Stimulated activated CD4-positive, alpha-beta T cell treated with anti-CD3 and anti-CD28 coated beads, Interleukin-1b, Interleukin-23, amount 100 ng/mL, for 48 hours (primary cell): Measurements from ENCODE around the gene TBC1D21.

Source experiments
- DNase-seq: peaks from one replicate; pipeline ENCODE4 v3.0.0-alpha.2; 2020

TBC1D21 gene

DNA sequence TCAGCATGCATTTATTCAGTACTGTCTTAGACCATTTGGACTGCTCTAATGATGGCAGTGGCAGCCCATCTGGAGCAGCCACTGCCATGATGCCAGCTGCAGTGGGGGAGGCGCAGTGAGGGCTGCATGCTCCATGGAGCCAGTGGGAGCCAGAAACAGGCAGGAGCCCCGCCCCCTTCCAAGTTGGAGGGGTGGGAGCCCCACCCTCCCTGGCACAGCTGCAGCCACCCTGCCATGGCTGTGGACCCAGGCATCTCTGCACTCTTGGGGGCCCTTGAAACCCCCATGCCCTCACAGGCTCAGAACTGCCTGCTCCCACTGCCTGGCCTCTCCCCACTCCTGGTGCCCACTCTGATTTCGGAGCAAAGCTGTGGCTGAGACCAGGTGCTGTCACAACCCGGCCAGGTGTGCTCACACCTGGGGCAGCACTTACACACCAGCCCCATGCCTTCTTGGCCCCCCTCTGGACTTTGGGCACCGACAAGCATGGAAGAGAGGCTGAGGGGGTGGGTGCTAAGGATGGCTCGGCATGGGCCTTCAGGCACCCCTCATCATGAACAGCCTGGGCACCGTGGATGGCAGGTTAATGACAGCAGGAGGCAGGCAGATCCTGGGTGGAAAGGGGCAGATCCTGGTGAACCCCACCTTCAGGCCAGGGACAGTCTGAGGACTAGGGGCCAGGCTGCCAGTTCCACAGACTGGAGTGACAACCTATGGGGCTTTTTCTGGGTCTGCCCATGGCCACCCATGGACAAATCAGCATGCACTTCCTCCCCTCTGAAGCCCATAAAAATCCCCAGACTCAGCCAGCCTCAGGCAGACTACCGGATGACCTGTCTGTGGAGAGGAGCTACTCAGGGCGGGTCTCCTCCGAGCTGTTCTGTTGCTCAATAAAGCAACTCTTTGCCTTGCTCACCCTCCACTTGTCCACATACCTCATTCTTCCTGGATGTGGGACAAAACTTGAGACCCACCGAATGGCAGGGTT, 18.3 kb downstream of the TBC1D21 start:
- DNase-seq: no peak

DNA sequence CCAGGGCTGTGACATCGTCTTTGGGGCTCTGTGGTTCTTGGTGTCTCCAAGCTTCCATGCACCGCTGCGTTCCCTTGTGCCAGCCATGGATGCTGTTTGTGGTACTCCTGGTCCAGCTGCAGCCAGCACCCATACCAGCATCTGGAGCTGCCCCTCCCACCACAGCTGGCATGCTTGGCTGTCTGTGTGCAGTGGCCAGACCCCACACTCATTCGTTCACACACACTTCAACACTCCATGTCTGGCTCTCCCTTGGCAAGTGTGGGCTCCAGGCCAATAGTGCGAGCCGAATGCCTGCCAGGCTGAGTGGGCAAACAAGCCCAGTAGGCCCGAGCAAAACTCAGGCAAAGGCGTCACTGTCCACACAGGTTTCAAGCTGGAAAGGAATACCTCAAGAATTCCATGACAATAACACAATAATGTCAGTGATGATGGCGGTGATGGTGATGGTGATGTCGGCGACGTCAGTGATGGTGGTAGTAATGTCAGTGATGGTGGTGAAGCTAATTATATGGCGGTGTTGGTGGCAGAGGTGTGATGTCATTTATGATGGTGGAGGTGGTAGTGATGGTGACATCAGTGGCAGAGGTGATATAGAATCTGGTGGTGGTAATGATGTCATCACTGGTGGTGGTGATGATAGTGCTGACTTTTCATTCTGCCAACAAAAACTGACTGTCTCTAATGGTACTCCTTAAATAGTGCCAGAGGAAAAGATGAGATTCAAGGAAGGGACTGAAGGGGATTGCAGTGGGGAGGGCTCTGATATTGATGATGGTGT, 19.3 kb downstream of the TBC1D21 start:
- no peak for DNase-seq

DNA sequence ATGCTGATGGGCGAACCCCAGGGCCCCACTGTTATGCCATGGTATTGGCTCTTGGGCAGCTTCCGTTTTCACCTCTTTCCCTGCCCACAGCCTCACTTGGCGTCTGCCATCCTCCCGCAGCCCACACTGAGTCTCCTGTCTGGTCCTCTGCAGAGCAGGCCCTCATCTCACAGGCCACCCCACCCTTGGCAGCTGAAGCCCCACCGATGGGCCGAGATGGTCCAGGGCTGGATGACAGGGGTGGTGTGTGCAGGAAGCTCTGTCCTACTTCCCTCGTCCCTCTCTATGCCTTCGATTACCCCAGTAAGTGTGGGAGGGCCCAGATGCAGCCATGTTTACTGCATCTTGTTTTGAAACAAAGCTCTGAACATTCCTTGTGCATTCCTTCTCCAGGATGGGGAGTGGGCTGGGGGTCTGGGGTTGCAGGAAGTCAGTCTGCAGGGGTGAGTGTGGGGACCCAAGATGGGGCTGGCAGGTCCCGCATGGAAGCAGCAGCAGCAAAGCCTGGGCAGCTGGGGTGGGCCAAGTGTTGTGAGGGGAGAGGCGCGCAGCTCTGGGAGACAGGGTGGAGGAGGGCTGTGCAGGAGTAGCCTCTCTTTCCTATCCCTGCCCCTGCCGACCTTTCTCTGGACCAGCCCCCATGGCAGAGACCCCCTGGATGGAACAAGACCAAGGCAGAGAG, 20.9 kb downstream of the TBC1D21 start:
- no peak for DNase-seq

DNA sequence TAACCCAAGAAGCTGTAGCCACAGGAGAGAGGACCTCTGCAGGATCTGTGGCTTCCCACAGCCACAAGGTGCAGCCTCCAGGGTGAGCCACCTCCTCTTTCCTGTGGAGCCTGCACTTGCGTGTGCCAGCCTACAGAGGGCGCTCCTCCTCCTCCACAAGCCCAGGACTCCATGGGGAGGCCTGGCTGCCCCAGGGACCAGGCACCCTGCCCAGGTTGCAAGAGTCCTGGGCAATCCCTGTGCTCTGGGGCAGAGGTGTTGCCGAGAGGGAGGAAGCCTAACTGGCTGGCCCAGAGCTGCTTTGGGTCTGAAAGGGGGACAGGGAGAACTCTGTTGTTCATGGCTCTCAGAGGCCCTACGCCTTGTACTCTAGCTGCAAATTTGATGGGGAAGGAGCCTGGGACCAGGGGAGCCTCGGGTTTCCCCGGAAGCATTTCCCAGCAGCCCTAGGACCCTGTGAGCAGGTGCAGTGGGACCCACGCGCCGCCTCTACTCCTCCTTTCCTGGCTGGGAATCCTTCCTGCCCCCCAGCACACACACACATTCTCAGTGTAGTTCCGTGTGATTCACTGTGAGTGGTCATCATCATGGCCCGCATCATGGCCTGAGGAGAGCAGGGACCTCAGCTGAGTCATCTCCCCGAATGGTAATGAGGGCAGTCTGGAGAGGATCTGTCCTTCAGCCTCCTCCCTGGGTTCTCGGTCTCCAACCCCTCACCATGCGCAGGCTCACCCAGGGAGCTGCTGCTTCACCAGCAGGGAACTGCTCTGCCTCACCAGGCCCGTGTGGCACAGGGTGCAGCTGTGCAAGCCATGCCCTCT, 24.3 kb downstream of the TBC1D21 start:
- peak; percentile 70 for DNase-seq

DNA sequence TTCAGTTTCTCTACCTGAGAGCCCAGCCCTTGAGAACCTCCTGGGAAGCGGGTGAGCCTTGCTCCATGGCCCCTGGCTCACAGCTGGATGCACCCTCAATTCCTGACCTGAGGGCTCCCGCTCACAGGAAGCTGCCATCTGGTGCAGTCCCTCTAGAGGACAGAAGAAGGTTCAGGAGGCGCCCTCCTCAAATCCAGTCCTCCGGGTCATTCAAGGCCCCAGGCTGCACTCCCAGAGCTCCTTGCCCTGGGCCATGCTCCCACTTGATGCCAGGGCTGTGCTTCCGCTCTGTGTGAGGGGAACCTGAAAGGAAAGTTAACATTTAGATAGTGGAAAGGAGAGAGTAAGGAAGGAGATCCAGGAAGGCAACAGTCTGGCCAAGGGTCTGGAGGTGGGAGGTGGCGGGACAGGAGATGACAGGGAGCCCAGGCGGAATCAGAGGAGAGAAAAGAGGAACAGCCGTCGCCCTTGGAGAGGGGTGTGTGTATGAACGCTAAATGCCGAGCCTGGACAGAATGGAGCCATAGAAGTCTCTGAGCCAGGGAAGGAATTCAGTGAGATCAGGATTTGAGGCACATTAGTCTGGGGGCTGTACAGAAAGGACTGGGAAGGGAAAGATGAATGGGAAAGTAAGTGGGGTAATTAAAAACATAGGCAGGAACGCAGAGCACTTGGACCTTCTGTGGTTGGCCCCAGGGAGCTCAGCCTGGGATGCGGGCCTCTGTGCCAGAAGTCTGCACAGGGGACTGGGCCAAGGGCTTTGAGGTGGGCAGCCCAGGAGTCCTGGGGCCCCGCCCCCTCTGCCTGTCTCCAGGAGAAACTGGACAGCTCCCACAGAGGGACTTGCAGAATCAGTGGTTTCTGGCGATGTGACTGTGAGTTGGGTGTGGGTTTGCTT, 26.1 kb downstream of the TBC1D21 start:
- no peak for DNase-seq

DNA sequence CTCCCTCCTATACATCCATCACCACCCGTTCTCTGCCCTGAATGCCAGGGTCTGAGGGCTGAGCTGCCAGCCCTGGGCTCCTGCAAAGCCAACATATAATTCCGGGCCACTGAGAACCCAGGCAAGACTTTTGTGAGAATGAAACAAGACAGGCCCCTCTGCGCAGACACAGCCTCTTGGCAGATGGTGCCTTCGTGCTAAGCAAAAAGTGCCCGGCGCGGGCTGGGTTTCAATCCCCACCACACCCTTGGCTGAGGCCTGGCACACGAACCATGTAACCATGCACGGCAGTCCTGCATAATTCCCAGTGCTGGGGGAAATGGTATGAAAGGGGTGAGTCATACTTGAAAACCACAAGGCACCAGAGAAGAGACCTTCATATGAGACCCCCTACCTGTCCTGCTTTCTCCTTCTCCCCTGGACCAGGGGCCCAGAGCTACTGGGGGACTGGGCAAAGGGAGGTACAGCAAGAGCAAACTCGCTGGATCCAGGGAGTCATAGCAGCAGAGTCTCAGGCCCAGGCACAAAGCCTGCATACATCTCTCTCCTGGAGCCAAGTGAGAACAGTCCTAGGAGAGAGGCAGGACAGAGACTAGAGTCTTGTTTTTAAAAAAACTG, 26.8 kb downstream of the TBC1D21 start:
- no peak for DNase-seq

DNA sequence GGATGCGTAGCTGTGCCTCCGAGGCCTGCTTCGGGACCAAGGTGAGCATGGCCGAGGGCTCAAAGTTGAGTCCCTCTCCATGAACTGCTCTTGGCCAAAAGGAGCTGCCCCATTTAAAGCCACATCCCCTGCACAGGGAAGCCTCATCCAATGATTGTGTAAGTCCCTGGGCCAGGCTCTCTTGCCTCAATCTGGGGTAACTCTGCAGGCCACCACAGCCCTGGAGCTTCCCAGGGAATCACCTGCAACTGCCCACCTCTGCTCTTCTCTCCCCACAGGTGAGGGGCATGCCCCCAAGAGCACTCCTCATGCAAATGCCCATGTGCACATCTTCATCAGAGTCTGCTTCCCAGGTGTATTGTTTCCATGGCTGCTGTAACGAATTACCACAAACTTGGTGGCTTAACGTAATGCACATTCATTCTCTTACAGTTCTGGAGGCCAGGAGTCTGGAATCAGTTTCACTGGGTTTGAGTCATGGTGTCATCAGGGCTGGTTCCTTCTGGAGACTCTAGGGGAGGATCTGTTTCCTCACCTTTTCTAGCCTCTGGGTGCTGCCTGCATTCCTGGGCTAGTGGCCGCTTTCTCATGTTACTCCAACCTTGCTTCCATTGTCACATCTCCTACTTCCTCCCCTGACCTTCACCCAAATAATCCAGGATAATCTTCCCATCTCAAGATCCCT, 27.9 kb downstream of the TBC1D21 start:
- no peak for DNase-seq

DNA sequence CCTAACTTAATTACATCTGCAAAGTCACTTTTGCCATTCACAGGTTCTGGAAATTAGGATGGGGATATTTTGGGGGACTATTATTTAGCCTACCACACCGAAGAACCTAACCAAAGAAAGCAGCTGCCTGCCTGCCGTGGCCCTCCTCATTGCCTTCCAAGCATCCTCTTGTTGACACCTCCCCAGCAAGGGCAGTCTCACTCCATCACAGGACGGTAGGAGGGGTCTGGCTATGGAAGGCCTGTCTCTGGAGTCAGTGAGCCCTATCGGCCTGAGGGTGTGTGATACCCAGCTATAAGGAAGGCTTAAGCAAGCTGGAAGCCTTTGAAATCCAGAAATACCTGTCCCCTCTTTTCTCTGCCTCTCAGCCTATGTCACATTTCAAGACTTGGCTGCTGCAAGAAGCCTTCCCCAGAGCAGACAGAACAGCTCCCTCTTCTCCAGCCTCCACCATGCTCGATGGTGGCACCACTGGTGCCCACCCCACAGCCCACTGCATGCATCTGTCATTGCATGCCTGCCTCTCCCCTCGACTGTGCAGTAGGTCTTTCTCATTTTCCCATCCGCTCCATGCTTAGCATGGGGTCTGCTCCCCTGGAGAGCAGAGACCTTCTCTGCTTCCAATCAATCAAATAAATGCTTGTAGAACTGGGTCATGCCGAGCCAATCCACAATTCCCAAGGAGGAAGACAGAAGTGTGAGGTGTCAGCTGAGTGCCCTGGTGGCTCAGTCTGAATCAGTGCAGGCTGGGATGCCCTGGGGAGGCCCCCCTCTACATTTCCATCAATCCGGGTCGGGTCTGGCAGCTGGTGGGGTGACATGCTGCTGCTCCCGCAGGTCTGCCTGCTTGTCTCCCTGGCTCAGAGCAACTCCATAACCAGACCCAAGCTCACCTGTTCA, 29.0 kb downstream of the TBC1D21 start:
- no peak for DNase-seq

DNA sequence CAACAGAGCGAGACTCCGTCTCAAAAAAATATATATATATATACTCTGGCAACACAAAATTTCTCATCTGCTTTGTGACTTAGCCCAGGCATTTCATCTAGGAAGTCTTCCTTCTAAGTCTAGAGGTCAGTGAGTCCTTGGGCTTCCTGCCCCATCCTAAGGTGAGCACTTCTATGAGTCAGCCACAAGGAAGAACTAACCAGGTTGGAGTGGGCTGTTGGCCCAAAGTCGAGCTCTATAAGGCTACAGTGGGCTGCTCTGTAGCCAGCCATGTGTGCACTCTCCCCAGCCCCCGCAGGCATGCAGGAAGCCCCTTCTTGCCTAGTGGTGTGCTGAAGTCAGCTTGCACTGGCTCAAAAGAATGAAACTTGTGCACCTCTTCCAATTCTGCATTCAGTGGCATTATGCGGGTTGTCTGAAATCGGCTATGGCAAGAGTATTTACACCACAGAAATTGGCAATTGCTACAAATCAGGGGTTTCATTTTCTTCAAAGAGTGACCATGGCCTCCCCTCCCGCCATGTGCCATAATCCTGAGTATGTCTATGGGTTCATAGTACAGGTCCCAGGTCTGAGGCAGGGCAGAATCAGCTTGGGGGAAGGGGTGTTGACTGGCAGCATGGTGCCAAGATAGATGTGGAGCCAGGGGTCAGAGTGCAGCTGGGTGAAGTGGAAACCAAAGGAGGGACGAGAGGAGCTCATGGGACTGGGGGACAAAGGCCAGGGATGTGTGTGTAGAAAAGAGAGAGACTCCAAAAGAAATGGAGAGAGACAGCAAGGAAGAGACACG, 30.9 kb downstream of the TBC1D21 start:
- no peak for DNase-seq

DNA sequence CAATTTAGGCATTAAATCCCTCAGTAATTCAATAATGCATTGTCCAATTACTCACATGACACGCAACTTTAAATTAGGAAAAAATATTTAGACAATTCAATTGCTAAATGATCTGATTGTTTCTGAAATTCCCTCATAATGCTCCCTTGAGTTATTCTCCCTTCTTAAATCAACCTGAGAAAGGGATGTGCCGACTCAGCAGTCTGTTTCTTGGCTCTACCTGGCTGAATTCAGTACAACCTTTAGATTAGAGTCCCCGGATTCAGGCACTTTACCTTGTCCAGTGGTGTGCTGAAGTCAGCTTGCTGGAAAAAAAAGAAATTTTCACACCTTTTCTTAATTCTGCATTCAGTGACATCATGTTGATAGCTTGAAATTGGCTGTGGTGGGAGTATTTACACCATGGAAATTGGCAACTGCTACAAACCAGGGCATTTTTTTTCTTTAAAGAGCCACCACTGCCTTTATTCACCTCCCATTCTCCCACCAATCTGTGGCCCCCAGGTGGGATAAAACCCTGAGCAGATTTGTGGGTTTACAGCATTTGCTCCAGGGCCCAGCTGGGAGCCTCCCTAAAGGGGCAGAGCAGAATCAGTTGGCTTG, 32.0 kb downstream of the TBC1D21 start:
- DNase-seq: no peak

DNA sequence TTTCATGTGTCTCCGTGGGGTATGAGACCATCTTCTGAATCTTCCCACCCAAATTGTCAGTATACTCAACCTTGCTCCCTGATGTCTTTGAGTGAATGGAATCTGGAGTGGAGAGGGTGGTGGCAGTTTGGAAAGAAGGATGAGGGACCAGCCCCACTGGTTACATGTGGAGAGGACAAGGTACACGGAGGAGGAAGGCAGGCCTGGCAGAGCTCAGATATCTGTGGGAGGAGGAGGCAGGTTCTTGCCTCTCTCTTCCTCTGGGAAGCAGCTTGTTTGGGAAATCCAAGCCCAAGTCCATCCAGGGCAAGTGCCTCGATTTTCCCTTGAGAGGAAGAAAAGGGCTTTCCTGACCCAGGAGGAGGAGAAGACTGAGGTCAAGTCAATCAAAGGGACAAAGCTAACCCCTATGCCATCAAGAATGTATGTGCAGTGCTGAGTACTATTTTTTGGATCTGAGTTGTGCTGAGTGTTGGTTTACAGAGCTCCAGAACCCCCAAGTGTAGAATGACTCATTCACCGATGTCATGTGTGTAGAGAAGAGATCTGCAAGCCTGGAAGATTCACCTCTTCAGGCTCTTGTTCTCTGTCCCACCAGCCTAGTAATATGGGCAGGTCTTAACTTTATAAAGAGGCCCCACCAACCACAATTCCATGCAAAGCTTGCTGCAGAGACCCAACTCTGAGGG, 33.1 kb downstream of the TBC1D21 start:
- no peak for DNase-seq

DNA sequence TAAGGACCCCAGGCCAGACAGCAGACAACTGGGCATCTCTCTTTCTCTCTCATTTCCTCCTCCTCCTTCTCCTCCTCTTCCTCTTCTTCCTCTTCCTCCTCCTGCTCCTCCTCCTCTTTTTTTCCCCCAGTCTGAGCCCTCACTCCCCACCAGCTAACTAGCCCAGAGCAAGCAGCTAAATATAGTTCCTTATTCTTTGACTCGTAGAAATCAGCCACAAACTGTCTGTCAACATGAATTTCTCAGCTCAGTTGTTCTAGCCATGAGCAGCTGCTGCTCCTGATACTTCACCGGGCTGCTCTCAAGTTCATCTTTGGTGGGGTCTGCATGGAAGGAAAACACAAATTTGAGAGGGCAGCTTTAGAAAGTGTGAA, 33.7 kb downstream of the TBC1D21 start:
- no peak for DNase-seq

DNA sequence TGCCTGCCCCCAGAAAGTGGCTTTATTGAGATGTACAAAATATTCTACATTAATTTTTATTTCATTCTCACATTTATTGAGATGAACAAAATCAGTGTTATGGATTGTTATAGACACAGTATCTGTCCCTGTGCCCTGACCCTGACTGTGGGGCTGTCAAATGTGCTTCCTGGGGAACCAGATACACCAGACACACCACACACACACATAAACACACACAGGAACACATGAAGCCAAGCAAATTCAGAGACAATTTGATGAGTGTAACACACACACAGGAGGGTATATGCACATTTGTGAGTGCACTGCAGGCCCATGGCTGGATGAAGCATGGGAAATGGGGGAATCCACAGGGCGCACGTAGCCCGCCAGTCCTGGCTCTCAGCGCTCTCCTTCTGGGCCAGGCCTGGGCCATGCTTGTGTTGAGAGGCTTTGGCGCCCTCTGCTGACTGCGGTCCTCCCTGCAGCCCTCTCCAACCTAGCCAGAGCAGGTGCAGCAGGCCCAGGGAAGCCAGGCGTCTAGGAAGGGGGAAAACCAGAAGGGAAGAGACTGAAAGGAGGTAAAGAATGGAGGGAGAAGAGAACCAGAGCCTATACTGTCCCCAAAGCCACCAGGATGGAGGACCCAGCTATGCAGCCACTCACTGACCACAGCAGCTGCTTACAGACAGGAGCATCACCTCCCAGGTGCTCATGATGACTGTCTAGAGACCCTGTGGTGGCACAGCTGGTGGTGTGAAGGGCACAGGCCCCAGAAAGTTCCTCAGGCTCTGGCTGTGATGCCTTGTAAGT, 34.9 kb downstream of the TBC1D21 start:
- DNase-seq: peak; percentile 77

DNA sequence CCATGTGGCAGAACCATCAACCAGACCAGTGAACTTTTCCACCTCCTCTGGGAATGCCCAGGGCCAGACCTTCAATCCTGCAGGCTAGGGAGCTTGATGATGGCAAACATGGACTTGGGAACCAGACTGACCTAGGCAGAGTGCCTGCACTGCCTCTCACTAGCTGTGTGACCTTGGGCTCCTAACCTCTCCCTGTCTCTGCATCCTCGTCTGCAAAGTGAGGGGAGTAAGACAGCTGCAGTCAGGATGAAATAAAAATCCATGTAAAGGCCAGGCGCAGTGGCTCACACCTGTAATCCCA, 35.4 kb downstream of the TBC1D21 start:
- DNase-seq: no peak

DNA sequence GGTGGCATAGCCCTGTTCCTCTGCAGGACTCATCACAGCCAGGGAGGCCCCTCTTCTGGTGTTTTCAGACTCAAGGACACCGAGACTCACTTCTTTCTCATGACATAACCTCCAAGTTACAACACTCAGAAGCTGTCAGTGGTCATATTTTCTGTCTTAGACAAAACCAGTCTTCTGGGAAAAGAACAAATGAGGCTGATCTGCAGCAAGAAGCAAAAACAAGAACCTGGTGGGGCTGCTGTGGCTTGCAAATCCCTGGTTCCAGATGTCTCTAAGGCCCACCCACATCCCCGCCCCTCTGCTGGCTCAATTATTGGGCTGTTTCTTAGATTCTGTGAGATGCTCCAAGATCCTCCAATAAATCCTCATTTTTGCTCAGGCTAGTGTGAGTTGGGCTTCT, 36.3 kb downstream of the TBC1D21 start:
- DNase-seq: no peak

DNA sequence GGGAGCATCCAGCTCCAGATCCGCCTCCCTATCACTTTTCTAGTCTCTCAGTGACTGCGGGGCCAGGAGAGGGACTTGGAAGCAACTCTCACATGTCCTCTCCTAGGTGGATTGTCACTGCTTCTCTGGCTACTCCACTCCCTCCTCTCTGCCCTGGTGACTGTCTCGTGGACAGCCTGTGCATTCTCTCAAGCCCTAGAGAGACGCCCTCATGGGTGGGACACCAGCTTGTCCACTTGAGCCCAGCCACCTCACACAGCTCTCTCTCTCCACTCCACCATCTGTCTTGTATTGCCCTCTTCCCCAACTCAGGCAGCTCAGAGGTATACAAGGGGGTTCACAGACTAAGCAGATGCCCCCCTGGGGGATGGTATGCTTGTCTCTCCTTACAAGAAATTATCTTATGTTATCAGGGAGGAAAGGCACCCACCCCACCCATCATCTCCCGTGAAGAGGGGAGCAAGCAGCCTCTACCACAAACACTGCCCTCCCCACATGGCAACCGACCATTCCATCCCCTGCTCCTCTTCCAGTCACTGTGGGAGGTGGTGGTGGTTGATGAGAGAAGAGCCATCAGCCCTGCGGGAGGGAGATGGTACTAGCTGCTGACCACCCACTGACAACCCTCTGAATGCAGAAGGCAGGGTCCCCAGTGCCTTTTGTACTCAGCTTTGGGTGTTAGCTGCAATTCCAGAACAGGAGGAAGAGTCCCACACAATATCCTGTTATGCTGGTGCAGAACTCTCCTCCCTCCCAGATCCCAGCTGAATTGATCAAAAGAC, 37.3 kb downstream of the TBC1D21 start:
- no peak for DNase-seq
